HG02840 (cell line): Measurements from ENCODE around the gene TMEM109.

ENCODE experiments used
- ATAC-seq: cut with Tn5 transposase; IDR thresholded peaks from one replicate; pipeline ENCODE4 v1.9.1; 2021; ENCODE audit warnings: mild to moderate bottlenecking, moderate library complexity, moderate number of reproducible peaks; ENCODE audit not compliant: unreplicated experiment, low FRiP score

TMEM109 gene

DNA sequence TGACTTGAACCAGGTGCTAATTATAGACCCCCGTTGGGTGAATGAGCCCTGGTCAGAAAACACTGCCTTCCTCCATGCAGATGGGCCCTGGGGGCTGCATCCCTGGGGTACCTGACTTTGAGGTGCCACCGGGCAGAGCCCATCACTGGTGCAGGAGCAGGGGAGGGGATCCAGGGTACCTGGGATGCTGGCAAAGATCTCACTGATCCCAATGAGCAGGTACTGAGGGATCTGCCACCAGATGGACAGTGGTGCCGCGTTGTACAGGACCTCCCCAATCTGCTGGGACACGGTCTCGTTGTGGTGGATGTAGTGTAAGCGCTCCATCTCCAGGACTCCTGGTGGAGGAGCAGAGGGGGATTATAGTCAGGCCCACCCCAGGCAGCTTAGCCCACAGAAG lies 25.3 kb downstream of the TMEM109 start:
- ATAC-seq = no peak

DNA sequence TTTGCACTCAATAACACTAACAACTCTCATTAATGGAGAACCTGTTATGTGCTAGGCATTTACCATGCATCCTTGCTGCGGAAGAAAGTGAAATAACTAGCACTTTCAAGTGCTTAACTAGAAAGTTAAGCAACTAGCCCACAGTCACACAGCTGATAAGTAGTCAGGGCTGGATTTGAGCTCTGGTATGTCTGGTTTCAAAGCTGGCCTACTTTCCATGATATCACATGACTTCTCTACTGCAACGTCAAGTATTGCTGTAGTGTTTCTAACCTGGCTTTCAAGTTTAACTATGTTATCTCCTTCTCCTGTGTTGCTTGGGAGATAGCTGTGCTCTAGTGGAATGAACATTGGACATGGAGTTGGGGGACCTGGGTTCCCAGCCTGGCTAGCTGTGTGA lies 25.9 kb downstream of the TMEM109 start:
- no peak for ATAC-seq

DNA sequence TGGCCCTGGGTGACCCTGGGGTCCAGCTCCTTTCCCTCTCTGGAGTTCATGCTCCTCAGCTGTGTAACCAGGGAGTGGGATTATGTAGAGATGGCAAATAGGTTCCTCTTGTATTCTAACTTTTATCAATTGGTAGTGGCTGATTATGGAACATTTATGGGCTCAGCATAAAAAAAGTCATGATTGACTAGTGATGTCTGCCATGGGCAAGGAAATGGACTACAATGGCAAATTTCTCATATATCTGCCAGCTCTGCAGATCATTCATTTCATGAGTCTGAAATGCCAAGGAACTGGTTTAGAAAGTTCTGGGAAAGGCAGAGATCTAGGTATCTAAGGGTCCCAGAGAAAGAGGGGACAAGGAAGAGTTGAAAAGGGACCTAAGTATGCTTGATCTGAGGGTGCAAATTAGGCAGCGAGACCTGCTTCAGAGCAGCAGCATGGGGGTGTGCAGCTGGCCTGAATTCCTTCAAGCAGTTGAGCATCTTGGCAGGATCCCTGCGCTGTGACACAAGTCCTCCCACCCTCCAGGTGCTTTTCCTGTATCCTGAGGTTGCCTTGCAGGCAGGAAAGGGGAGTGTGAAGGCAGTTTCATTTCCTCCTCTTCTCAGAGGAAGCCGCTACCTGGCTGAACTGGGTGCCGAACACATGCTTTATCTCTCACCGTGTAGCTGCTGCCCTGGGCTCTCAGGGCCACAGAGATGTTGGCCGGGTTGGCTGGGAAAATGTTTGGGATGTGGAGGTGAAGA lies 27.6 kb downstream of the TMEM109 start:
- no peak for ATAC-seq

DNA sequence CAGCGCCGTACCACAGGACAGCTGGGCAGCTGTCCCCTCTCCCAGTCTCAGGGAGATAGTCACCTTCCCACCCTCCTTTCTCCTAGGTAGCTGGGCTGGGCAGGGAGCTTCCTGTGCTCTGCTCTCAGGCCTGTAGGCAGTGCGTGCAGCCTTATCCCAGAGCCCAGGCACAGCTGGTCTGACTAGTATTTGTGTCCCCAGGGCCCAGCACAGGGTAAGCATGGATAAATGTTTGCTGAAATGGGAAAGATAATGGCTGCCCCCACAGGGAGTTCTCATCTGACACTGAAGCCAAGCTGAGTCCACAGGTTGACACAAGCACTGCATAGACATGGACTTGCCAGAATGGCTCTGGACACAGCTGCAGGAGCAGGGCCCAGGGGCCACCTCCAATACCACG lies 28.3 kb downstream of the TMEM109 start:
- ATAC-seq = no peak

DNA sequence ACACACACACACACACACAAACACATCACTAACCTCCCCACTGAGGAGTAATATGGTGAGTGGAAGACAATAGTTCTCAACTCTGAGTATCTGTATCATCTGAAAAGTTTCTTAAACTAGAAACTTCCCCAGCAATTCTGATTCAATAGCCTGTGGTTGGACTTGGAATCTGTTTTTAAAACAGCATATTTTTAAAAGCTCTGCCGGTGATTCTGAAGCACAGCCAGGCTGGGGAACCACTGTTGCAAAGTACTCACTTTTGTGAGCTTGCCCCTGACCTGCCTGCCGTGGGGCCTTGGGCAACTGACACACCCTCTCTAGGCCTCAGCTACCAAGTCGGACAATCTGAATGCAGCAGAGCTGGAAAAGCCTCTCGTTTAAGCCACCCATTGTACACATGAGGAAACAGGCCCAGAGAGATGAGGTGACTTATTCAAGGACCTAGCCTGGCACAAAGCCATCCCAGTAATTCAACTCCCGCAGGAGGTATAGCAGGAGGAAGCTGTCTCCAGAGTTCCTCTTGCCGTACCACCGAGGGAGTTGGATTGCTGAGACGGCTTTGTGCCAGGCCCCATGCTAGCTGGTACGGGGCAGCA lies 29.1 kb downstream of the TMEM109 start:
- no peak for ATAC-seq

DNA sequence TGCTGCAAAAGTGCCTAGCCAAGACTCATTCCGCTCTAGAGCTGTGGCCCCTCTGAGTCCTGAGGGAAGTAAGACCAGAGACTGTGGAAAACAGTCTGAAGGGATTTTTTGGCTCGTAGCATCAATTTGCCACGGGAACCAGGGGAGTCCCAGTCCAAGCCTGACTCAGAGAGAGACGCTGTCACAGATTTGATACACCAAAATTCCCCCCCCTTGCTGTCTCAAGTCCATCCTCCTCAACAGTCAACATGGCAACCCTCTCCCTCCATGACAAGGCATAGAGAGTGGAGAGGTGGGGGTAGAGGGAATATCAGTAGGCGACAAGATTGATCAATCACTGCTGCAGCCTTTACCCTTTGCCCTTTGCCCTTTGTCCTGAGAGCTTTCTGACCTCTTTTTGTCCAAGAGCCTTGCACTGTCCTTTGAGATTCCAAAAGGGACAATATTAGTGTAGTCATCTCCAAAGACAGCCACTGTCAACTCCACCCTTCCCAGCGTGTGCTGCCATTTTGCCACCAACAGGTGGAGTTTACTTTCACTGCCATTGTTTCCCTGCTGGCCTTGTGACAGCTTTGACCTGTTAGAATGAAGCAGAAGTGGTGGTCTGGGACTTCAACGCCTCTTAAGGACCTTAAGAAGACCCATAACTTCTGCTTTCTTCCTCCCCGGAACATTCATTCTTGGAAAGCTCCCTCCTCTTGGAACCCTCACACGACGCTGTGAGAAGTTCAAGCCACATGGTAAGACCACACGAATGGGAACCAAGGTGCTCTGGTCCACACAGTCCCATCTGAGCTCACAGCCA lies 30.7 kb downstream of the TMEM109 start:
- ATAC-seq = no peak

DNA sequence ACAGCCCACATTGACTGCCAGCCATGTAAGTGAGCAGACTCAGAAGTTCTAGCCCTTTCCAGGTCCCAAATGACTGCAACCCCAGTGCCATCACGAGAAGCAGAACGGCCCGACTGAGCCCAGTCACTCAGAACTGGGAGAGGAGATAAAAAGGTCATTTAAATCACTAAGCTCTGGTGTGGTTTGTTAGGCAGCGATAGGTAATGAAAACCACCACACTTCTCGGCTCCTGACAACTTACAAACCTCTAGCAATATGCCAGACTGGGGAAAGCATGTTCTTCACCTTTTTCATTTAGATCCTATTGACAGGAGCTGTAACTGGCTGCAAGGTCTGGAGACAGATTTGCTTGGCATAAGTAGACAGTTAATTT lies 31.3 kb downstream of the TMEM109 start:
- no peak for ATAC-seq

DNA sequence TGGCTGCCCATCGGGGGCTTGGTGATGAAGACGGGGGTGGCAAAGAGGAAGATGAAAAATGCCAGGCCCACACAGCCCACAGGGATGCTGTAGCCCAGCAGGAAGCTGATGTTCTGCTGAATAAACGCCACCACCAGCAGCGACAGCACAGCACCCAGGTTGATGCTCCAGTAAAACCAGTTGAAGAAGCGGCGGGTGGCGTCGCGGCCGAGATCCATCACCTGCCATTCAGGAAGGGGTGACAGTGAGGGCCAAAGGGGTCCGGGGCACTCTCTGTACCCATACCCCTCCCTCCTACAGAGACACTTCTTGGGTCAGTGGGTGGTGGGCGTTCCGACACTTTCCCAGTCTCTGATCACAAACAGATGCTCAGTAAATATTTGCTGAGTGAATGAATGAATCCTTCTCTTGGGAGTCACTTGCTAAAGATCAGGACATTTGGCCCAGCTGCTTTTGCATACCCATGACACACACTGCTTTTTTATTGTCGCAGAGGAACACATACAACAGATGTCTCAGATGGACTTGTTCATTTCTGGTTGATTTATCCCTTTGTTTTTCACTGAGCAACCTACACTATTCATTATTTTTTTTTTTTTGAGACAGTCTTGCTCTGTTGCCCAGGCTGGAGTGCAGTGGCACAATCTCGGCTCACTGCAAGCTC lies 32.8 kb downstream of the TMEM109 start:
- no peak for ATAC-seq

DNA sequence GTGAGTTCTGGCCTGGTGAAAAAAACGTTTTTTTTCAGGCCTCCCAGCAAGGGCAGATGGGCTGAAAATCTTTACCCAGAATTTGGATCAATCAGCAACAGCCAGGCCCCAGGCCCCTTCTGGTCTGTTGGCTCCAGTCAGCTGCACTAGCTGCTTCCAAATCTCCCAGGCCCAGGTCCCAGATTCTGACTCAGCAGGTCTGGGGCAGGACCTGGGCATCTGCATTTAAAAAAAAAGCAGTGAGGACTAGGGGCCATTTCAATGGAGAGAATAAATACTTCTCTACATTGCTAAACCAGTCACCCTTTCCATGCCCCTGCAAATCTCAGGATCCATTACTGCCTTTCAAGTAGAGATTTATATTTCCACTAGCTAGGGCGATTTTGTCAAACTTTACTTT lies 33.7 kb downstream of the TMEM109 start:
- ATAC-seq = no peak

DNA sequence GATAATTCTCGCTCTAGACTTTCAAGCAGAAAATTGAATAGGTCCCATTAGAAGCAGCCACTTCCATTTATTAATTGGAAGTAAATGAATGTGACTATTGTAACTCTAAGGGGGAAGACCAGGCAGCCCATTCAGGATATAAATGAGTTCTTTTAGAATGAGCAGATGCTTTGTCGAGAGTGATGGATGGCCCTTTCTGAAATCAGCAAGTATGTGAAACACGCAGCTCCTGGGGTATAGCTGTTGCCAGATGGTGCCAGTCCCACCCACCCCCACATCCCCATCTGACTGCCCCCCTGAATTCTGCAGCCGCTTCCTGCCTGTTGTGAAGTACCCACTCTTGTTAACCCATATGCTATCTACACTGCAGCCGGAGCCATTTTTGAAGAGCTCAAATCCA lies 34.3 kb downstream of the TMEM109 start:
- no peak for ATAC-seq

DNA sequence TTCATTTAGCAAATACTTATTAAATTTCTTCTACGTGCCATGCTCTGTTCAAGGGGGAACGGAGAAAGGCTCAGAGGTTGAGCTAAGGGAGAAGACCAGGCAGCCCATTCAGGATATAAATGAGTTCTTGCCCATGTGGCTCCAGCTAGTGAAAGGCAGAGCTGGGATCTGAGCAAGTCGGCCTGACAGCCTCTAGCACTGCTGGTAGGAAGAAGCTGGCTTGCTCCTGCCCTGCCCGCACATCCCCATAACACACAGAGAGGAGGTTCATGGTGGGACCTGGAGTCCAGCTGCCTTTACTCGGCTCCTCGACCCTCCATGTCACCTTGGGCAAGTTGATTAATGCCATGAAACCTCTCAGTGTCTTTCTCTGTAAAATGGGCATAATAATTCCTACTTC lies 36.1 kb downstream of the TMEM109 start:
- no peak for ATAC-seq

DNA sequence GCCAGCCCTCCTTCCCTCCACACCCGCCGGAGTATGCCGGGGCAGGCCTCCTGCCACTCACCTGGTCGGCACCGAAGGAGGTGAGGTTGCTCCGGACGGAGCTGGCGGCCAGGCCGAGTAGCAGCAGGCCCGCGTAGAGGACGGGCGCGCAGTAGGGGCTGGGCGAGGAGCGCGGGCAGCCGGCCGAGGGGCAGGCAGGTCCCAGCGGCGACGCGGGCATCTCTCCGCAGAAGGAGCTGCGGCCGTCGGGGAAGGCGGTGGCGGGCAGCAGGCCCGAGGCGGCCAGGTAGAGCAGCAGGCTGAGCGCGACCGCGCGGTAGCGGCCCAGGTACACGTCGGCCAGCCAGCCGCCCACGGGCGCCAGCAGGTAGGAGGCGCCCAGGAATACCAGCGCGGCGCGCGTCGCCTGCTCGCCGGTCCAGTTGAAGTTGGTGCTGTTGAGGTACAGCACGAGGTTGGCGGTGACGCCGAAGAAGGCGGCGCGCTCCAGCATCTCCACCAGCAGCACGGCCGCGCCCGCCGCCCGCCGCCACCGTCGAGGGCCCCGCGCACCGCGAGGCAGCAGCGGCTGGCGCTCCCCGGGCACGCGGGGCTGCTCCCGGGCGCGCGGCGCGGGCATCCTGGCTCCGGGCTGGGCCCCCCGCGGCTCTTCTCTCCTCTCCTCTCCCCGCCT lies 37.1 kb downstream of the TMEM109 start:
- no peak for ATAC-seq

DNA sequence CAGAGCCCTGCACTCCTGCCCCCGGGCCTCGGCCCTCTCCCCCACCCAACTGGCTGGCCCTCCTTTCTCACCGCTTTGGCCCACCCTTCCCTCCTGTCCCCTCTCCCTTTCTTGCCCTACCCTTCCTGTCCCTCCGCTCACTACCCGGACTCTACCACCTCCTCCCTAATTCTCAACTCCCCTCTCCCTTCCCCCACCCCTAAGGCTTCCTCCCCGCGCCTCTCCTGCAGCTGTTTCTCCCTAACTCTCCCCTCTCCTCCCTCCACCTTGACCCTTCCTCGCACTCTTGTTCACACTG lies 37.6 kb downstream of the TMEM109 start:
- no peak for ATAC-seq

DNA sequence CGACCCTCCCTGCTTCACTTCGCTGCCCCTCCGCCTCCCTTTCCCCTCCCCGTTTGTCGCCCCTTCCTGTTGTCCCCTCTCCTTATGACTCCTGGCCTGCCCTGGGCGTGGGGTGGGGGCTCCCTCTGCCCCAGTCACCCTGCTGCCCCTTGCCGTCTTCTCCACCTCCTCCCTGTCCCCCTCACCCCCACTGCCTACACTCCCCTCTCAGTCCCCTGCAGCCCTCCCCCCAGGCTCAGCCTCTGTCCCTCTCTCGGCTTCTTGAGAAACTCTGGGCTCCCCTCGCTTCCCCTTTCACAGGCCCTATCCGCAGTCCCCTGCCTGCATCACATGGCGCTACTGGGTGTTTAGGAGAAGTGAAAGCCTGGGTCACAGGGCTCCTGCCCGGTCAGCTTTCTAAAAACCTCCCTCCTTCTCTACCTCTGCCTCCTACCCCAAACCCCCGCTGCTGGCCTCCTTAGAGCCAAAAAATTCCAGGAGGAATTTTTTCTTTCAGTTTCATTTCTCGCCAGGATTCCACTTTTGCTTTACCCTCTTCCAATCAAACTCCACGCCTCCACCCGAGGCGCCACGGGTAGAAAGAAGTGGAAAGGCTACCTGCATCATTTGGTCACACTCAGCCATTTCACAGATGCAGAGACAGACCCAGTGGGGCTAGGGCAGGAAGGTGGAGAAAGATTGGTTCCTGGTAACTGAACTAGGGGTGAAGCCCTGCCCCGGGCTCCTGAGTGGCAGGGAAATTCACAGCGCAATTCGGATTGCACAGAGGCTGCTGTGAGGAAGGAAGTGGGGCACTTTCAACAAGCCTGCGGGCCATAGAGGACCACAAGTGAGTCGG lies 38.2 kb downstream of the TMEM109 start, which contains the start of gene SLC15A3:
TSS of gene SLC15A3 (minus strand) at position 273 of the 838 bp plus-strand sequence. CDS start 625 bp downstream, outside the sequence.
- ATAC-seq = peak; percentile 50

DNA sequence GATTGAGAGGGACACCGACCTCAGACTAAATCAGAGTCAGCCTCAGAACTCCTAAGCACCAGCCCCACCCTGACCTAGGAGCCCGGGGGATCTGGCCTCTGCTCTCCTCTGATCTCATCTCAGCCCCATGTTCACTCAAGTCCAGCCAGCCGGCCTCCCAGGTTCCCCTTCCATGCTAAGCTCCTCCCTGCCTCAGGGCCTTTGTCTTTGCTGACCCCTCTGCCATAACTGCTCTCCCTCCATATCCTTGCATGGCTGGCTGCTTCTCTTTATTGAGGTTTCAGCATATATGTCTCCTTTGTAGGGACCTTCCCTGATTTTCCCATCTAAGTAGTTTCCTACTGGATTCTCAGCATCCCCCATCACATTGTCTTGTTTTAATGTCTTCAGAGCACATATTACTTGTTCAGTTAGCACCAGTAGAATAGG lies 38.8 kb downstream of the TMEM109 start:
- no peak for ATAC-seq

DNA sequence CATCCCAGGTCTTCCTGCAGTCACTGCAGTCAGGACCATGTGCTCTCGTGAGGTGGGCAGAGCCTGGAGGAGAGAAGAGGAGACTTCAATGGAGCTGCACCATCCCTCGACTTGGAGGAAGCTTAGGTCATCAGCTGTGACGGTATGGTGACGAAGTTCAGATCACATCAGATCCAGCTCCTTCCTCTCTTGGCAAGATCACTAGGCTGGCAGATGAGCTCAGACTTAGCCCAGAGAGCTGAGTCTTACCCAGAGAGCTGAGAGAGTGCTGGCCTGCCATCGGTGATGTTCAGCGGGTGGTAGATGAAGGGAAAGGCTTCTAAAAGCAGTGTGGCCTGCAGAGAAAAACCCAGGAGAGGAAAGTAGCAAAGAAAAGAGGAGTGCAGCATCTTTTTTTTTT lies 39.8 kb downstream of the TMEM109 start:
- no peak for ATAC-seq

DNA sequence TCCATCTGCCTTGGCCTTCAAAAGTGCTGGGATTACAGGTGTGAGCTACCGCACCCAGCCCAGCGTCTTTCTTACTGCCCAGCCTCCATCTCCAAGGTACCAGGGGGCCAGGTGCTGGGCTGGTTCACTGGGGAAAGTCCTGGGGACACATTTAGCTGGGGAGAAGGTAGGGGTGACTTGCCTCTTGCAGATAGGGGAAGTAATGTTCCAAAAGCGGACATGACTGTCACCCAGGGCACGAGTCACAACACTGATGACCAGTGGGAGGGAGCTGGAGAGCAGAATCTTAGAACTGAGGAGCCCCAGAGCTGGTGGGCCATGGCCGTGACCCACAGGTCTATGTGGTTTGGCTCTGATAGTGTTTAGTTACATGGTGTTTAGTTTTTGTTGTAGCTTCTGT lies 40.5 kb downstream of the TMEM109 start:
- ATAC-seq = no peak

DNA sequence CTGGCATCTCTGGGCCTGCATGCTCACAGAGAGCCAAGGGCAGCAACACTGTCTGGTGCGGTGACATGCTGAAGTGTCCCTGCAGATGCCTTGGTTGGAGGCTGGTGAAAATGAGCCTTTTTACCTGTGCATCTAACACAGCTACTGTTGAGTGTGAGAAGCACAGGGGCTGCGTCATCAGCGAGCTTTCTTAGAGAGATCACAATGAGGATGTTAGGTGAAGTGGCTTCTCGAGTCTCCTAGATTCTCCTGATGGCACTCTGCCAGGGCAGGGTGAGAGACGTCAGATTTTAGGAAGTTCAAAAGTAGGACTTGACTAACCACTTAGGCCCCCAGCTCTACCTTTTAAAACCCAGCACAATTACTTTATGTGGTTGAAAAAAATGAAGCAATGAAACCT lies 41.6 kb downstream of the TMEM109 start:
- no peak for ATAC-seq

DNA sequence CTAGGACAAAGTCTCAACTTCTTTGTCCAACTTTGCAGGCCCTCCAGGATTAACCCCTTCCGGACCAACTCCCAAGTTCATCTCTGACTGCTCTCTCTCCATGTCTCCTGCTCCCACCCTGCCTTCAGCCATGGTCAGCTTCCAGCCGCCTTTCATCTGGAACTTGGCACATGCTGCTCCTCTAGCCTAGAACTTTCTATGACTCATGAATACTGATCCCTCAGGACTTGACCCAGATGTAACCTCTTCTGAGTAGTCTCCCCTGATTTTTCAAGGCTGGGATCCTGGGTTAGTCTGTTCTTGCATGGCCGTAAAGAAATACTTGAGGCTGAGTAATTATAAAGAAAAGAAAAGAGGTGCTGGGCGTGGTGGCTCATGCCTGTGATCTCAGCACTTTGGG lies 43.2 kb downstream of the TMEM109 start:
- no peak for ATAC-seq

DNA sequence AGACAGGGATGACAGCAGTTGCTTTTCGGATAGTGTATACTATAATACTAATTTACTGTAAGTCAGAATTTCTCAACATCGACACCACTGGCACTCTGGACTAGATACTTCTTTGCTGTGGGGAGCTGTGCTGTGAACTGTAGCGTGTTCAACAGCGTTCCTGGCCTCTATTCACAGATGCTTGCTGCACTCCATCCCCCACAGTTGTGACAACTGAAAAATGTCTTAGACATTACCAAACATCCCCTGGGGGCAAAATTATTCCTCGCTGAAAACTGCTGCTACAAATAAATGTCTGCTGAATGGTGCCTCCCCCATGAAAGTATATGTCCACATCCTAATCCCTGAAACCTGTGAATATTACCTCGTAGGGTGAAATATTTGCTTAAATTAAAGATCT lies 45.5 kb downstream of the TMEM109 start:
- ATAC-seq = no peak
